GM18861 (cell line): ENCODE measurements around the gene SLC27A2.

Experiments
- ATAC-seq: cut with Tn5 transposase; IDR thresholded peaks from one replicate; pipeline ENCODE4 v1.9.1; 2021; ENCODE audit not compliant: unreplicated experiment

SLC27A2 gene

DNA sequence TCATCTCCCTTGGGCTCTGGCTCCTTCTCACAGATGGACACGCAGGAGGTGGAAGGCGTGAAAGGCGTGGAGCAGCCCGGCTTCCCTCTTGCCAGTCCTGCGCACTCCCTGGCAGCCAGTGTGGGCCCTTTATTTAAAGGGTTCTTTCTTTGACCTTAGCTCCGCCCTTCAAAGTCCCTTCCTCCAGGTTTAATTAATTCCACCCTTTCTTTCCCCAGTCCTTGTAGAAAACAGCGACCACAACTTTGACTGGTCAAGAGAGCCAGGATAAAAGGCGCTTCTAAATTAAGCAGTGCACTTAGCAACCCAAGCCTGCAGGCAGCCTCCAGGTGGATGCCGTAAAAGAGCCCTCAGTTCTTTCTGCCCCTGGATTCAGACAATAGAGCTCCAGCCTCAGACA is 83.6 kb downstream of the SLC27A2 start, which contains the start of gene HDC:
Gene HDC, minus strand, starts transcription at position 107 of the 400 bp plus-strand sequence. Its CDS starts 103 bp downstream, at position 4.
- no peak for ATAC-seq

DNA sequence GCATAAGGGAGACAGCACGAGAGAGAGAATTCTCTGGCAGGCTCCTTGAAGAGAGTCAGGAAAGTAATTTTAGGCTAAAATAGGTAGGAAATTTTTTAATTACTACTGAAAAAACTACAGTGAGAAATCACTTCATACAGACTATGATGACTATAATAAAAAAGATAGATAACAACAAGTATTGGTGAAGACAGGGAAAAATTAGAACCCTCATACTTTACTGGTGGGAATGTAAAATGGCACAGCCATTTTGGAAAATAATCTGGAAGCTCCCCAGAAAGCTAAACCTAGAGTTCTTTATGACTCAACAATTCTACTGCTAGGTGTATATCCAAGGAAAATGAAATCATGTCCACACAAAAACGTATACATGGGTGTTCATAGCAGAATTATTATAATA is 85.6 kb downstream of the SLC27A2 start:
- no peak for ATAC-seq

DNA sequence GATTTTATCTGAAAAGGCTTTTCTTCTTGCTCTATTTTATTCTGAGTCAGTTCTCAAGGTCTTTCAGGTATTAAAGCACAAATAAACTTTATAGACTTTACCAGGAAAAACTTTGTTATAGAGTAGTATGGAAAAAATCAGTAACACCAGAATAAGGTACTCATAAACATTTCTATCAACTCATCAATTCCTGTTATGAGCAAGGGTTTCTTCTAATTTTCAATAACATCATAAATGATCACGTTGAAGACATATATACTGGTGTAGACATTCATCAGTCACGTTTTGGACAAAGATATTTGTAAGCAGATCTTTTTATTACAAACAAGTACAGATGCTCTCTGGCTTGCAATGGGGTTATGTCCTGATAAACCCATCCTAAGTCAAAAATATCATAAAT is 93.1 kb downstream of the SLC27A2 start:
- ATAC-seq: no peak

DNA sequence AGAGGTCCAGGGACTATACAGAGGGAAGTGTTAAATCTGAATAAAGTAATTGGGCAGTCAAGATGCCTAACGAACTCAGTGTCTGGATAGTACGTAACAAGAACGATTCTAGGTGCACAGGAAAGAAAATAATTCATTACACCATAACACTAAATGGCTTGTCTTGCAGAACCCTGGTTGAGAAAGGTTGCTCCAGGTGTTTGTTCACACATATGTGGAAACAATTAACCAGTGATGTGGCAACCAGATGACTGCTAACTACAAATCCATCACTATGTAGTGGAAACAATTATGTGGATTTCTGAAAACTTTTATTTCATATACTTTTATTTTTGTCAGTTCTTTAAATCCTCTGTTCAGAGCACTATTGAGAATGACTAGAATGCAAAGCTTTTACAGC is 93.9 kb downstream of the SLC27A2 start:
- ATAC-seq: no peak

DNA sequence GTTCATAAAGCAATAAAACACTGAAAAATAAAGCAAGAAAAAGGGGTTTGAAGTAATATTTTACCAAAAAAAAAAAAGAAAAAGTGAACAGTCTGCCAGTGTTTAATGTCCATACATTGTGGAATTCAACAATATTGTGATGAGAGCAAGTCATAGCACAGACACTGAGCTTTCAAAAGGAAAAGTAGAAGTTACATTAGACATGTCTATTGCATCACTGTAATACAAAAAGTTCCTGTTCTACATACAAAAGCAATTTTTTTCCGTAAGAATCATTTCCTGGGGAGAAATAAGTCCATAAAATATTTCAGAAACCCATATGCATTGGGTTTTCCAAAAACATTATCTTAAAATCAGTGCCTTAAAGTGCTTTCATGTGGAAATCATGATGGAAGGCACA is 95.4 kb downstream of the SLC27A2 start:
- no peak for ATAC-seq

DNA sequence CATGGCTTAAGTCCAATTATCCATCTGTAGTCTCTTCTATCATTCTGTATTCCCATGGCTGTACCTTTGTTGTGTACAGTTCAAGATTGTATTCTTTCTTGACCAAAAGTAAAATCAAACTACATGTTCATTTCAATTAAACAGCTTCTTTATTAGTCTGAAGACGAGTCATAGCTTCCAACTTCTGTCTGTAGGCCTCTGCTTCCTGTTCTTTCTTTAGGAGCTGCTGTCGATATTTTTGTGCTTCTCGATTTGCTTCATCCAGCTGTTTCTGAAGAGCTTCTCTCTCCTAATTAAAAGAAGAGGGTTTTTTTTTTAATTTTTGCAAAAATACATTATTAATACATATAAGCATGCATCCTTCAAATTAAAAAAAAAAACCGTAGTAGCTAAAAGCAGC is 96.5 kb downstream of the SLC27A2 start:
- ATAC-seq: no peak

DNA sequence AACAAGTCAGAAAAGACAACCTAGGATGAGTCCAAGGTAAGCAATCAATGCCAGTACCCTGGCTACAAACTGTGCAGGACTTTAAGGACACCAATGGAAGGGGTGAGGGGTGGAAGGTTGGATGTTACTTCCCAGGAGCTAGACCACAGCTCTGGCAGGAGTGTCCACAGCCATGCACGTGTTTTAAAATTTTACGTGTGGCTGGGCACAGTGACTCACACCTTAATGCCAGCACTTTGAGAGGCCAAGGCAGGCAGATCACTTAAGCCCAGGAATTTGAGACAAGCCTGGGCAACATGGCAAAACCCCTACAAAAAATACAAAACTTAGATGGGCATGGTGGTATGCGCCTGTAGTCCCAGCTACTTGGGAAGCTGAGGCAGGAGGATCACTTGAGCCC is 98.3 kb downstream of the SLC27A2 start:
- no peak for ATAC-seq

DNA sequence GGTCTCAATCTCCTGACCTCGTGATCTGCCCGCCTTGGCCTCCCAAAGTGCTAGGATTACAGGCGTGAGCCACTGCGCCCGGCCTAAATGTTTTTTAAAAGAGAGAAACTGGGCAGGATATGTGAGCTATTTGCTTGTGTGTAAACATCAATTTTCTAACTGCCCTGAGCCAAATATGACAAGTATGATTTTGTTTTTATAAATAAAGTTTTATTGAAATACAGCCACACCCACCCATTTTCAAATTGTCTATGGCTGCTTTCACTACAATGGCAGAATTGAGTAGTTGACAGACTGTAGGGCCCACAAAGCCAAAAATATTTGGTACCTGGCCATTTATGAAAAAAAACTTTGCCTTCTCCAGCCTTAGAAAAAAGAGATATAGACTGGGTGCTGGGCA is 99.4 kb downstream of the SLC27A2 start:
- no peak for ATAC-seq
